Motor neuron (in vitro differentiated cells): ENCODE measurements around the gene KLK1. TPM values are rescaled to one million over a fixed set of nuclear protein-coding genes. Genes with fewer than 3 reads are reported as not detected.
"Not testable (repeated sequence)": the region's sequence is repeated elsewhere in the genome, so short reads cannot be mapped to it uniquely, and the experiment has no call there.

Source experiments
- ATAC-seq, 8 experiments: fragments of 200-7000 bp; cut with Tn5 transposase; replicated peaks in 6 of 8; 2 replicates each; pipeline ENCODE4 v1.8.0; 2021; ENCODE audit warnings: mild to moderate bottlenecking in 8 of 8, moderate library complexity in 8 of 8
- H3K27ac ChIP-seq, 2 donors: fragments of 250-450 bp; sonication (Bioruptor Pico); 2 replicates each; pipeline ENCODE4 v1.9.0; 2021; ENCODE audit warnings: antibody characterized with exemption in 2 of 2, mild to moderate bottlenecking in 2 of 2, moderate library complexity in 1 of 2
- H3K4me1 ChIP-seq, 2 donors: fragments of 250-450 bp; sonication (Bioruptor Pico); replicated peaks in 1 of 2; 2 replicates each; pipeline ENCODE4 v1.6.1; 2021; ENCODE audit warnings: antibody characterized with exemption in 2 of 2, mild to moderate bottlenecking in 2 of 2, moderate library complexity in 1 of 2
- H3K4me3 ChIP-seq, 5 donors: fragments of 250-450 bp; sonication (Bioruptor Pico); 2 replicates each; pipeline ENCODE4 v1.9.0; 2021; ENCODE audit warnings: antibody characterized with exemption in 5 of 5, mild to moderate bottlenecking in 5 of 5, moderate library complexity in 4 of 5
- WGBS, 10 experiments: fragments of 450-650 bp; shearing (Covaris generic); methylation state at CpG; one replicate each; pipeline ENCODE4 v1.0.0; 2022; 5-methylcytosine and 5-hydroxymethylcytosine counted together
- in situ Hi-C, 9 experiments: fragments of 400-800 bp; cut with MboI; loops; one replicate each; pipeline ENCODE4 v1.15.0; 2021; ENCODE audit warnings: low sequenced_read_pairs in 9 of 9, low pct_unique_long_range_greater_than_20kb in 2 of 9; ENCODE audit not compliant: unreplicated experiment in 9 of 9
- total RNA-seq, 8 experiments: library from RNA; unstranded; fragments of 300-600 nt; gene quantifications; 2 replicates each; pipeline versions ENCODE4 v1.2.3 to v1.2.4, GENCODE V29; 2022

The KLK1 gene
- total RNA-seq, 8 experiments from 2014 or later = 0.25 to 1.6 (median 0.44) TPM; not detected in 2

DNA sequence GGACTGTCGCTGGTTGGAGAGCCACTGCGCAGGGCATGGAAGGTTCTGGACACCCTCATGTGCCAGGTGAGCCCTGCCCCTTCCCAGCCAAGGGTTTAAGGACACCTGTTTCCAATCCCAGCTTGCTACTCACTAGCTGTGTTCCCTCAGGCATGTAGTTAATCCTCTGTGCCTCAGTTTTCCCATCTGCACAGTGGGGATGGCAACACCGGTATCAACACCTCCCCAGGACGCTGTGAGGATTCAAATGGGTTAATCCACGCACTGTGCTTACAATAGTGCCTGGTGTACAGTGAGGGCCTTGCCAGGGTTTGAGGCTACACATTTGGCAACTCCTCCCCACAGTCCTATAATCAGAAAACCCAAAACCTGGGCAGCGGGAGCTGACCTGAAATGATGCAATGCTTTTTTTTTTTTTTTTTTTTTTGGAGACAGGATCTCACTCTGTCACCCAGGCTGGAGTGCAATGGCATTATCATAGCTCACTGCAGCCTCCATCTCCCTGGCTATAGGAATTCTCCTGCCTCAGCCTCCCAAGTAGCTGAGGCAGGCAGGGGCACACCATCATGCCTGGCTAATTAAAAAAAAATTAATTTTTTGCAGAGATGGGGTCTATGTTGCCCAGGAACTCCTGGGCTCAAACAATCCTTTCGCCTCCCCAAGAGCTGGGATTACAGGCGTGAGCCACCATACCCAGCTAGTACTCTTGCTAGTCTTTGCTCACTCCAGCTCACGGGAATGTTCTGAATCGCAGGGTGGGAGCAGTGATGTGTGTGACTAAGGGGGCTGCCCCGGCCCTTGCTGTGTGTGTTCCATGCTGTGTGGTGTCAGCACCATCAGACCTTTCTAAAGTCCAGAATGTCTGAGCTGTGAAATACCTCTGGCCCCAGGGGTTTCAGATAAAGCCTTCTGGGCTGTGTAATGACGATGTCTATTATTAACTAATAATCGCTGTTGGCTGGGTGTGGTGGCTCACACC is 31.0 kb downstream of the KLK1 start:
- in situ Hi-C loops = loop anchor here in 8 of 9 experiments (10.0 to 25.0 kb wide), 3 partner anchors 255 to 430 kb away; partner anchors contain the start of gene NAPSA (in 6 of the 8)
- ATAC-seq = peak in 1 of 8 experiments; percentile 0
- no peak overlapping the region for H3K4me3 ChIP-seq
- 60 to 100% (median 97%) methylated on average over 1 to 7 of the region's 13 CpGs; no CpG with 5 or more reads in 1 of the 10 experiments for WGBS, 10 experiments
- no peak overlapping the region for H3K27ac ChIP-seq
- peaks cover 0 to 2% of the 10 kb centered on the region in 2 donors for H3K4me1 ChIP-seq

DNA sequence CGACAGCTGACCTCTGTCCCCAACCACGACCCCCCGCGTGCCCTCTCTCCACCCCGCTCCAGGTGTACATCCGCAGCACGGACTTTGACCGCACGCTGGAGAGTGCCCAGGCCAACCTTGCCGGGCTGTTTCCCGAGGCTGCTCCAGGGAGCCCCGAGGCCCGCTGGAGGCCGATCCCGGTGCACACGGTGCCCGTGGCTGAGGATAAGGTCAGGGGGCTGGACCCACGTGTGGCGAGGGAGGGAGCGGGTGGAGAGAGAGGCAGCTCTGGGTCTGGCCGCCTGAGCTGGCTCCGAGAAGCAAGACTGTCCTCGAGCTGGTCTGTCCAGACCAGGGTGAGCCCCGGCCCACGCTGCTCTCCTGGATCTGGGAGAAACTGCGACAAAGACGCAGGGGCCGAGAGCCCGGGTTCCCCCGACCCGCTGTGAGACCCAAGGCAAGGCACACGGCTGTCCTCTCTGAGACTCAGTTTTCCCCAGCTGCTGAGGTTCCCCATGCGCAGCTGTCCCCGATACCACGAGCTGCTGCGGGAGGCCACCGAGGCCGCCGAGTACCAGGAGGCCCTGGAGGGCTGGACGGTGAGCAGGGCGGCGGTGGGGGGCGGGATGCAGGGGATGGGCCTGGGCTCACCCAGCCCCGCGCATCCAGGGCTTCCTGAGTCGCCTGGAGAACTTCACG is 31.9 kb downstream of the KLK1 start:
- H3K4me3 ChIP-seq = no peak overlapping the region
- 76 to 85% (median 84%) methylated on average over 4 to 9 of the region's 47 CpGs; no CpG with 5 or more reads in 7 of the 10 experiments for WGBS, 10 experiments
- H3K27ac ChIP-seq = no peak overlapping the region
- H3K4me1 ChIP-seq = peaks cover 0 to 2% of the 10 kb centered on the region in 2 donors
- peak in 4 of 8 experiments; percentile 4 to 14 (median 8) for ATAC-seq
- in situ Hi-C loops = loop anchor here in 8 of 9 experiments (10.0 to 25.0 kb wide), 3 partner anchors 254 to 429 kb away; partner anchors contain the start of gene NAPSA (in 6 of the 8)

DNA sequence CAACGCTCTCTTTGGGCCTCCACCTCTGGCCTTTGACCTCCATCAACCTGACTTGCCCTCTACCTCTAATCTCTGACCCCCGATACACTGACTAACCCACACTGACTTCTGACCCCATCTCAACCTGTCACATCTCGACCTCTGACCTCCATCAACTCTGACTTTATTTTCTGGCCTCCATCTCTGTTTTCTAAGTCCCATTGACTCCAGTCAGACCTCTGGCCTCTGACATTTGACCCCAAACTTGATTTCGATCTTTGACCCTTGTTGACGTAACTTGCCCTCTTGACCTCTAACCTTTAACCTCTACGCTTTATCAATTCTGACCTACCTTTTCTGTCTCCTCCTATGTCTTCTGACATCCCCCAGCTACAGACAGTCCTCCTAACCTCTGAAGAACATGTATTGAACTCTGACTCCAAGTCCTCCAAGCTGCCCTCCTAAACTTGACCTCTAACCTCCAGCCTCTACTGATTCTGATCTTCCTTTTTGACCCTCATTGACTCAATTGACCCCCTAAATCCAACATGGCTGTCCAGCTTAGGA is 32.6 kb downstream of the KLK1 start:
- Histone ChIP-seq H3K27ac (no peak overlapping the region), H3K4me3 (no peak overlapping the region), H3K4me1 (peaks cover 0 to 6% of the 10 kb centered on the region in 2 donors)
- WGBS, 10 experiments = 73 to 100% (median 90%) methylated on average over 1 to 6 of the region's 6 CpGs
- in situ Hi-C loops = loop anchor here in 8 of 9 experiments (10.0 to 25.0 kb wide), 3 partner anchors 254 to 429 kb away; partner anchors contain the start of gene NAPSA (in 6 of the 8)
- no peak for ATAC-seq

DNA sequence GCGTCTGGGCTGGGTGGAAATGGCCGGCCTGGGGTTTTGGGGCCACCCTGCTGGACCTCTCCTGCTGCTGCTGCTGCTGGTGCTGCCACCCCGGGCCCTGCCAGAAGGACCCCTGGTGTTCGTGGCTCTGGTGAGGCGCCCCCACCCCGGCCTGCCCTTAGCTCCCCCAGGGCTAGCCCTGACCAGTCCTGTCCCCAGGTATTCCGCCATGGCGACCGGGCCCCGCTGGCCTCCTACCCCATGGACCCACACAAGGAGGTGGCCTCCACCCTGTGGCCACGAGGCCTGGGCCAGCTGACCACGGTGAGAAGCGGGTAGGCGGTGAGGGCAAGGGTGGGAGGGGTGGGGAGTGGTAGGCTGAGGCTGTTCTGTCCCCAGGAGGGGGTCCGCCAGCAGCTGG is 33.2 kb downstream of the KLK1 start, which contains the start of gene ACP4:
Gene ACP4 (plus strand): TSS at position 20 of the 400 bp plus-strand sequence. CDS start 0 bp downstream, at position 20.
- in situ Hi-C loops = loop anchor here in 8 of 9 experiments (10.0 to 25.0 kb wide), 3 partner anchors 253 to 428 kb away; partner anchors contain the start of gene NAPSA (in 6 of the 8)
- Histone ChIP-seq H3K27ac (no peak within 1 kb of the TSS), H3K4me1 (peaks cover 0 to 11% of the 10 kb centered on the region in 2 donors), H3K4me3 (no peak within 1 kb of the TSS)
- 92% methylated on average over 2 of the region's 15 CpGs; no CpG with 5 or more reads in 9 of the 10 experiments for WGBS, 10 experiments
- peak in 5 of 8 experiments; percentile 18 to 28 (median 27) for ATAC-seq

DNA sequence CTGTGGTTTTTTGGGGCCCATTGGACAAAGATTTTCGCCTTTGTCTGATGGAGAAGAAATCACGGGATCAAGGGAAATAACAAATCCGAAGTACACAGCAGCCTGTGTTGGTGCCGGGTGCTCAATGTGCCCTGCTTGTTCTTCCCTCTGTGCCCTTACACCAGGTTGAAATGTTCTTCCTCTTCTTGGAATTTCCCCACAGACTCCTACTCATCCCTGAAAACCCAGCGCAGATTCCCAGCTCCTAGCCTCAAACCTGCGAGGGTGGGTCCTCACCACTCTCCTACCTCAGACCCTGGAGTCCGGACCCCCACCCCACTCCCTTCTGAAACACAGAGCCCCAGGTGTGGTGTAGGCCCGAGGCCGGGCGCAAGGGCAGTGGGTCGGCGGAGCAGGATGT is 38.3 kb downstream of the KLK1 start:
- Histone ChIP-seq H3K4me1 (peaks cover 7 to 16% of the 10 kb centered on the region in 2 donors), H3K4me3 (no peak overlapping the region), H3K27ac (no peak overlapping the region)
- WGBS, 10 experiments = 40 to 100% (median 78%) methylated on average over 1 to 10 of the region's 12 CpGs; no CpG with 5 or more reads in 3 of the 10 experiments
- ATAC-seq = no peak
- in situ Hi-C loops = loop anchor here in 7 of 9 experiments (10.0 to 25.0 kb wide), 3 partner anchors 81 to 423 kb away; partner anchors contain the start of gene NAPSA (in 5 of the 7)

DNA sequence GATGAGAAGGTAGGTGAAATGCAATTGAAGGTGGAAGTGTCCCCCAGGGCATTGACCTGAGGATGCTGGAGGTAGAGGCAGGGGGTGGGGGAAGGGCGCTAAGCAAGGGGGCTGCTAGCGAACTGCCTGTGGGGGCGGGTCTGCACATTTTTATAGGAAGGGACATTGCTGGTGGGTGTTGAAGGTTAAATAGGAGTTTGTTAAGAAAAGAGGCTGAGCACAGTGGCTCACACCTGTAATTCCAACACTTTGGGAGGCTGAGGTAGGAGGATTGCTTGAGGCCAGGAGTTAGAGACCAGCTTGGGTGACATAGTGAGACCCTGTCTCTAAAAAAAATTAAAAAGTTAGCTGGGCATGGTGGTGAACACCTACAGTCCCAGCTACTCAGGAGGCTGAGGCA is 38.9 kb downstream of the KLK1 start:
- in situ Hi-C loops = loop anchor here in 7 of 9 experiments (10.0 to 25.0 kb wide), 3 partner anchors 80 to 422 kb away; partner anchors contain the start of gene NAPSA (in 5 of the 7)
- no CpG with 5 or more reads among the region's 3 CpGs for WGBS, 10 experiments
- ATAC-seq = no peak
- no peak overlapping the region for H3K4me3 ChIP-seq
- no peak overlapping the region for H3K27ac ChIP-seq
- peaks cover 7 to 16% of the 10 kb centered on the region in 2 donors for H3K4me1 ChIP-seq

DNA sequence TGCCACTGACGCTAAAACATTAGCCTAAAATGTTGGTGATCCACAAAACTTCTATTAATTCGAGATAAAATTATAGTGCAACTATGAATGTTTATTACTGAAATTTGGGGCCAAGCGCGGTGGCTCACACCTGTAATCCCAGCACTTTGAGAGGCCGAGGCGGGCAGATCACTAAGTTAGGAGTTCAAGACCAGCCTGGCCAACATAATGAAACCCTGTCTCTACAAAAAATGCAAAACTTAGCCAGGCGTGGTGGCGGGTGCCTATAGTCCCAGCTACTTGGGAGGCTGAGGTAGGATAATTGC is 39.8 kb downstream of the KLK1 start:
- peaks cover 7 to 16% of the 10 kb centered on the region in 2 donors for H3K4me1 ChIP-seq
- H3K4me3 ChIP-seq, ATAC-seq, H3K27ac ChIP-seq: not testable (repeated sequence)
- in situ Hi-C loops = loop anchor here in 7 of 9 experiments (10.0 to 25.0 kb wide), 3 partner anchors 79 to 421 kb away; partner anchors contain the start of gene NAPSA (in 5 of the 7)
- 0 to 60% (median 36%) methylated on average over 1 to 8 of the region's 8 CpGs; no CpG with 5 or more reads in 2 of the 10 experiments for WGBS, 10 experiments

DNA sequence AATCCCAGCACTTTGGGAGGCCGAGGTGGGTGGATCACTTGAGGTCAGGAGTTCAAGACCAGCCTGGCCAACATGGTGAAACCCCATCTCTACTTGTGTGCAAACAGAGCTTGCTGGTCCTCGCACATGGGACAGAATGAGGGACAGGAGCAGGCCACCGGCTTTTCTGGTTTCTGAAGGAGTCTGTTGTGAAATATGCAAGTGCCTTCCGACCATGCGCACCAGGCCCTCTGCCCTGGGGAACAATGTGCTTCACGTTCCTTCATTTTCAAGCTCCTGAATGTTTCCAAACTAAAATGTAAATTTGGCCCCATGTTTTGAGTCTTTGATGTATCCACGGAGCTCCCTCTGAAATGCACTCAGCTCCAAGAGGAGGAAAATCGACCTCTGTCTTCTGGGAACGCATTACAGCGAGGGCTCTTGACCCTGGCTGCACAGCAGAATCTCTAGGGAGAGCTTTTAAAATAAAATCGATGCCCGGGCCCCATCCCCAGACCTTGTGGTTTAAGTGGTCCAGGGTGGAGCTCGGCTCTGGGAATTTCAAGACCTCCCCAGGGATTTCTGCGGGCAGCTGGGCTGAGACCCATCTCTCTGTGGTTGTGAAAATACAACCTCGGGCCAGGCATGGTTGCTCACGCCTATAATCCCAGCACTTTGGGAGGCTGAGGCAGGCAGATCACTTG is 42.7 kb downstream of the KLK1 start:
- H3K4me1 ChIP-seq = peaks cover 7 to 12% of the 10 kb centered on the region in 2 donors
- no peak overlapping the region for H3K4me3 ChIP-seq
- in situ Hi-C loops = loop anchor here in 7 of 9 experiments (10.0 to 25.0 kb wide), 3 partner anchors 76 to 419 kb away; partner anchors contain the start of gene NAPSA (in 5 of the 7)
- peak in 3 of 8 experiments; percentile 11 to 55 (median 39) for ATAC-seq
- no peak overlapping the region for H3K27ac ChIP-seq
- 0 to 100% (median 32%) methylated on average over 1 to 11 of the region's 16 CpGs for WGBS, 10 experiments

DNA sequence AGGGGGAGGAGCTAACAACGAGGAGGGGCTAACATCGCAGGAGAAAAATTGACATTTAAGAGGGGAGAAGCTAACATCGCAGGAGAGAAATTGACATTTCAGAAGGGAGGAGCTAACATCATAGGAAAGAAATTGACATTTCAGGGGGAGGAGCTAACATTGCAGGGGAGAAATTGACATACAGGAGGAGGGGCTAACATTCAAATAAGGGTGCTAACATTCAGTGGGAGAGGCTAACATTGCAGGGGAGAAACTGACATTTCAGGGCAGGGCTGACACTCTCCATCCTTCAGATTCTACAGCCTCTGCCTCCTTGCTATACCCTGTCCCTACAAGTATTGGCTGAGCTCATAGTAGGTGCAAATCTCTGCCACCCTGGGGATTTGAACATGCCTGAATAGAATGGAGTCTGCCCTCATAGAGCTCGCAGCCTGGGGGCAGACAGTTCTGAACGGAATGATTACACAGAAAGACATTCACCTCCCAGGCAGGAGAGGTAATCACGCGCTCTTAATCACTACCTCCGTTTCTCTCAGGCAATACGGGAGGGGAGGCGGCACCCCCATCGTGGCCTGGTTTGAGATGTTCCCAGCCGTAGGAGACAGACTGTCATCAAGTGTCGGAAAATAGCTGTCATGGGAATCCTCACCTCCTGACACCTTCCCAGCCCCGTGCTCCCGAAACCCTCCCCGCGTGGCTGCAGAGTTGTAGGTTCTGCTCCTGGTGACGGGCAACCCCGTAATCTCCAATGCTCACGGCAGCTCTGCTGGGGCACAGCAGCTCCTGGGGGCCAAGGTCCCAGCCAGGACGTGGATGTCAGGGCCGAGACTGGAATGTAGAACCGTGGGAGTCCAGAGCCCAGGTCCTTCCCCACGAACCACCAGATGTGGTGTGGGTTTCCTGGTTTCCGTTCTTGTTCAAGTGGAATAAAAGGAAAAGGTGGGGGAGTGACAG is 43.8 kb downstream of the KLK1 start:
- no peak overlapping the region for H3K27ac ChIP-seq
- H3K4me3 ChIP-seq = no peak overlapping the region
- ATAC-seq = peak in 2 of 8 experiments; percentile 16 to 19
- peaks cover 7% of the 10 kb centered on the region in 2 donors for H3K4me1 ChIP-seq
- WGBS, 10 experiments = 6 to 66% (median 44%) methylated on average over 2 to 10 of the region's 25 CpGs; no CpG with 5 or more reads in 3 of the 10 experiments
- in situ Hi-C loops = loop anchor here in 7 of 9 experiments (10.0 to 25.0 kb wide), 3 partner anchors 75 to 417 kb away; partner anchors contain the start of gene NAPSA (in 5 of the 7)

DNA sequence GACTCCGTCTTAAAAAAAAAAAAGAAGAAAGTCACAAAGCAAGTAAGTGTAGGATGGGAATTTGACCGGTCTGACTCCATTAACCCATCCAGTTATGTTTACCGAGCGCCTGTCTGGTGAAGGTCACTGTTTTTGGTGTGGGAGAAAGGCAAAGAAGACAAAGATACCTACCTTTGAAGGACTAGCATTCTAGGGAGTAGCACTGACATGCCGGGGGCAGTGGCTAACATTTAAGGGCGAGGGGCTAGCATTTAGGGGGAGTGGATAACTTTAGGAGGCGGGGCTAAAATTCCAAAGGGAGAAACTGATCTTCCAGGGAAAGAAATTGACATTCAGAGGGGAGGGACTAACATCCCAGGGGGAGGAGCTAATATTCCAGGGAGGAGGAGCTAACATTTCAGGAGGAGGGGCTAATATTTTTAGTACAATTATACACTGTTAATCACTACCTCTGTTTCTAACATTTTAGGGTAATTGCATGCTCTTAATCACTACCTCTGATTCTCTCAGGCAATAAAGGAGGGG is 44.6 kb downstream of the KLK1 start:
- Histone ChIP-seq H3K4me1 (peaks cover 7% of the 10 kb centered on the region in 2 donors), H3K4me3 (no peak overlapping the region), H3K27ac (no peak overlapping the region)
- no peak for ATAC-seq
- 6 to 81% (median 63%) methylated on average over 2 to 5 of the region's 7 CpGs; no CpG with 5 or more reads in 1 of the 10 experiments for WGBS, 10 experiments
- in situ Hi-C loops = loop anchor here in 7 of 9 experiments (25.0 kb wide), 2 partner anchors 242 to 417 kb away; partner anchors contain the start of gene NAPSA (in 5 of the 7)
